ENCODE results near the gene TRA2B.

TRA2B gene

DNA sequence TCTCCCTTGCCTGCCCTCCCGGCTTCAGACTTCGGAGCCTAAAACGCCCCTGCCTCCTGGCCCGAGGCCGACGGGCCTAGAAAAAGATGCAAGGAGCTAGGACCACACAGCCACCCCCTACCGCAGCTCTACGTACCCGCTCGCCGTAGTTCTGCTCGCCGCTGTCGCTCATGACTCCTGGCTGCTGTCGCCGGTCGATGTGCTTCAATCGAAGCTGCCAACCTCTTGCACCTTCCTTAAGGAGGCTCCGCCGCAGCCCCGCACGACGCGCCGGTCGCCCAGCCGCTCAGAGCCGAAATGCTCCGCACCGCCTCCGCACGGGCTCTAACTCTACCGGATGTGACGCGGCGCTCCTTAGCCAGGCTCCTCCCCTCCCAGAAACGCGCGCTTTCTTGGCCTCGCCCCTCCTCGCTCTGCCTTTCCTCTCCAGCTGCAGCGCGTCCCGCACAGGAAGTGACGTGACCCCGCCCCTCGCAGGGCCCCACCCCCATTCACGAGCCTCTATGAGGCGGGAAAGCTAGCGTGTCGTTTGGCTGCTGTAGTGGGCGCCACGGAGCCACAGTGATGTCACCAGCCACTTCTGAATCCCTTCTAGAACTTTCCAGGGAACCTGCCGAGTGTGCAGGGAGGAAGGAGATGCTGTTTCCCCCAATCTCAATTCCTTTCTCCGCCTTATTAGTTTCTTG lies at the start of gene TRA2B:
TSS of gene TRA2B (minus strand) at position 326 of the 686 bp plus-strand sequence. CDS start at position 172, 154 bp downstream.
- H3K4me3 ChIP-seq (ENCODE audit: low read depth, low read length): peak within 1 kb of the TSS; percentile 100
- no peak for TF ChIP-seq CTCF (IDR thresholded peaks at IDR 0.05; ENCODE audit: low read depth, low read length)

GRCh38 chr3:185986198-185986777 lies 48.5 kb upstream of the TRA2B start:
- no peak for TF ChIP-seq CTCF (IDR thresholded peaks at IDR 0.05; ENCODE audit: low read depth, low read length)
- H3K4me3 ChIP-seq (ENCODE audit: low read depth, low read length): no peak overlapping the region

GRCh38 chr3:185984203-185984602 lies 46.4 kb upstream of the TRA2B start:
- no peak overlapping the region for H3K4me3 ChIP-seq (ENCODE audit: low read depth, low read length)
- no peak for TF ChIP-seq CTCF (IDR thresholded peaks at IDR 0.05; ENCODE audit: low read depth, low read length)

GRCh38 chr3:185983495-185984141 lies 45.8 kb upstream of the TRA2B start:
- peak; percentile 83 for TF ChIP-seq CTCF (IDR thresholded peaks at IDR 0.05; ENCODE audit: low read depth, low read length)
- no peak overlapping the region for H3K4me3 ChIP-seq (ENCODE audit: low read depth, low read length)

DNA sequence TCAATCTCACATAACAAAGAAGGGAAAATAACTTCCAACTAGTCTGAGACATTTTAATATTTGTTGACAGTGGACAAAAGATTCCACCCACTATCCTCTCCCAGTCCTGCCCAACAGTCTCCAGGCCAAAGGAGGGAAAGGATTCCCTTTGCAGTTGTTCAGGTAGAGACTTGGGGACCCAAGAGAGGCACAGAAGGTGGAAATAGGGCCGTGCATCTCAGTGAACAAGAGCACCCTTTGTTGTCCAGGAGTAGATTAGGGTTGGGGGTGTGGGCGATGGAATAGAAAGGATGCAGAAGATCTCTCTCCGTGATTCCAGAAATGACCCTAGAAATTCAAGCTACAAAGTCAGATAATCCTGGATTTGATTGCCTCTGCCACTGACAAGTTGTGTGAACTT lies 44.8 kb upstream of the TRA2B start:
- no peak for TF ChIP-seq CTCF (IDR thresholded peaks at IDR 0.05; ENCODE audit: low read depth, low read length)
- H3K4me3 ChIP-seq (ENCODE audit: low read depth, low read length): no peak overlapping the region

DNA sequence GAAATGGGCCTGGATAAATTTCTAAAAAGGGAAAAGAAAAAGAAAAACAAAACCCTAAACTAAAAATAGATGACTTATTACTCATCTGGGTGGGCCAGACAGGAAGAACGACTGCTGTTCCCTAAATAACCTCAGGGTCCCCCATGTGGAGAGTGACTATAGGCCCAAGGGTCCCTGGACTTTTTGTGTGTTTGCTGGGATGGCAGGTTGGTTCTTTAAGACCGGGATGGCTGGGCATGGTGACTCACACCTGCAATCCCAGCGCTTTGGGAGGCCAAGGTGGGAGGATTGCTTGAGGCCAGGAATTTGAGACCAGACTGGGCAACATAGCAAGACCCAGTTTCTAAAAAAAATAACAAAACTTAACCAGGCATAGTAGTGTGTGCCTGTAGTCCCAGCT lies 43.8 kb upstream of the TRA2B start:
- no peak overlapping the region for H3K4me3 ChIP-seq (ENCODE audit: low read depth, low read length)
- TF ChIP-seq CTCF (IDR thresholded peaks at IDR 0.05; ENCODE audit: low read depth, low read length): no peak

DNA sequence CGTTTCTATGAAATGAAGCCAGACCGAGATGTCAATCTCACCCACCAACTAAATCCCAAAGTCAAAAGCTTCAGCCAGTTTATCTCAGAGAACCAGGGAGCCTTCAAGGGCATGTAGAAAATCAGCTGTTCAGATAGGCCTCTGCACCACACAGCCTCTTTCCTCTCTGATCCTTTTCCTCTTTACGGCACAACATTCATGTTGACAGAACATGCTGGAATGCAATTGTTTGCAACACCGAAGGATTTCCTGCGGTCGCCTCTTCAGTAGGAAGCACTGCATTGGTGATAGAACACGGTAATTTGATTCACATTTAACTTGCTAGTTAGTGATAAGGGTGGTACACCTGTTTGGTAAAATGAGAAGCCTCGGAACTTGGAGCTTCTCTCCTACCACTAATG lies 41.9 kb upstream of the TRA2B start:
- no peak for TF ChIP-seq CTCF (IDR thresholded peaks at IDR 0.05; ENCODE audit: low read depth, low read length)
- no peak overlapping the region for H3K4me3 ChIP-seq (ENCODE audit: low read depth, low read length)

All from WI38 (cell line).